Activated T-helper 2 cell treated with anti-CD3 and anti-CD28 coated beads, Interferon-gamma antibody, Interleukin-2, Interleukin-4, amounts not matched to agents 10 μg/mL and 5 μg/mL and 100 μg/mL, durations not matched to agents 14 hours and 24 hours and 36 hours (primary cell): ENCODE measurements around the gene GSC. TPM values are rescaled to one million over a fixed set of nuclear protein-coding genes. Genes with fewer than 3 reads are reported as not detected.

Experiments used
- DNase-seq: peaks from one replicate; pipeline ENCODE4 v3.0.0; 2021; ENCODE audit warnings: low spot score
- H3K27ac Mint-ChIP-seq: one replicate; pipeline ENCODE4 v1.8.0; 2021; ENCODE audit warnings: mixed read lengths
- H3K27me3 Mint-ChIP-seq: one replicate; pipeline ENCODE4 v1.8.0; 2021; ENCODE audit warnings: low read depth, mixed read lengths
- H3K36me3 Mint-ChIP-seq: one replicate; pipeline ENCODE4 v1.8.0; 2021; ENCODE audit warnings: low read depth, mixed read lengths
- H3K4me1 Mint-ChIP-seq: one replicate; pipeline ENCODE4 v1.8.0; 2021; ENCODE audit warnings: low read depth, mixed read lengths
- H3K4me3 Mint-ChIP-seq: one replicate; pipeline ENCODE4 v1.8.0; 2021; ENCODE audit warnings: low read depth, mild to moderate bottlenecking, moderate library complexity, mixed read lengths
- H3K9me3 Mint-ChIP-seq: one replicate; pipeline ENCODE4 v1.8.0; 2021; ENCODE audit warnings: mixed read lengths
- intact Hi-C: fragments of 100-400 bp; cut with micrococcal nuclease; formaldehyde crosslinking; loops from one replicate; pipeline ENCODE4 v1.15.1; 2023
- total RNA-seq: library from RNA; stranded (reverse); gene quantifications from 2 replicates; pipeline ENCODE4 v1.2.3, GENCODE V29; 2022

GSC gene
- total RNA-seq, 1 donor from 2014 or later, result not detected

- Mint-ChIP-seq H3K4me1 (peaks cover 9% of the 10 kb centered on the region), H3K27me3 (peaks cover 77% of the 10 kb centered on the region), H3K36me3 (peaks cover 4% of the 10 kb centered on the region), H3K4me3 (peak overlapping the region; percentile 66), H3K9me3 (no peaks in the 10 kb centered on the region), H3K27ac (peak overlapping the region; percentile 14)
- intact Hi-C loops, result no loop called here
- peak; percentile 29 for DNase-seq
Measured at GRCh38 chr14:94768521-94769390, 1.2 kb downstream of the GSC start.

GRCh38 chr14:94768141-94768520, 1.8 kb downstream of the GSC start:
- Mint-ChIP-seq H3K4me3 (peak overlapping the region; percentile 53), H3K36me3 (peaks cover 4% of the 10 kb centered on the region), H3K27ac (no peak overlapping the region), H3K27me3 (peaks cover 77% of the 10 kb centered on the region), H3K9me3 (no peaks in the 10 kb centered on the region), H3K4me1 (peaks cover 9% of the 10 kb centered on the region)
- DNase-seq, result no peak
- intact Hi-C loops, result no loop called here

- Mint-ChIP-seq H3K36me3 (peaks cover 4% of the 10 kb centered on the region), H3K4me3 (no peak overlapping the region), H3K27me3 (peaks cover 78% of the 10 kb centered on the region), H3K27ac (no peak overlapping the region), H3K4me1 (peaks cover 9% of the 10 kb centered on the region), H3K9me3 (no peaks in the 10 kb centered on the region)
- DNase-seq, result no peak
- intact Hi-C loops, result no loop called here
Measured at GRCh38 chr14:94767321-94767878, 2.5 kb downstream of the GSC start.

- intact Hi-C loops, result no loop called here
- Mint-ChIP-seq H3K9me3 (no peaks in the 10 kb centered on the region), H3K4me1 (peaks cover 5% of the 10 kb centered on the region), H3K27me3 (peaks cover 66% of the 10 kb centered on the region), H3K4me3 (no peak overlapping the region), H3K36me3 (no peaks in the 10 kb centered on the region), H3K27ac (no peak overlapping the region)
- DNase-seq, result no peak
Measured at GRCh38 chr14:94764573-94764972, 5.3 kb downstream of the GSC start.

- H3K27me3 Mint-ChIP-seq, result peaks cover 51% of the 10 kb centered on the region
- DNase-seq, result no peak
- H3K4me3 Mint-ChIP-seq, result no peak overlapping the region
- H3K4me1 Mint-ChIP-seq, result no peaks in the 10 kb centered on the region
- no peaks in the 10 kb centered on the region for H3K36me3 Mint-ChIP-seq
- no peaks in the 10 kb centered on the region for H3K9me3 Mint-ChIP-seq
- no peak overlapping the region for H3K27ac Mint-ChIP-seq
- intact Hi-C loops, result no loop called here
Measured at GRCh38 chr14:94762431-94762830, 7.5 kb downstream of the GSC start.

- no peak for DNase-seq
- intact Hi-C loops, result no loop called here
- Mint-ChIP-seq H3K27ac (no peak overlapping the region), H3K36me3 (no peaks in the 10 kb centered on the region), H3K4me3 (no peak overlapping the region), H3K27me3 (peaks cover 46% of the 10 kb centered on the region), H3K9me3 (no peaks in the 10 kb centered on the region), H3K4me1 (no peaks in the 10 kb centered on the region)
Measured at GRCh38 chr14:94761997-94762377, 7.9 kb downstream of the GSC start.

- no peaks in the 10 kb centered on the region for H3K9me3 Mint-ChIP-seq
- H3K4me1 Mint-ChIP-seq, result no peaks in the 10 kb centered on the region
- intact Hi-C loops, result no loop called here
- H3K27ac Mint-ChIP-seq, result no peak overlapping the region
- peaks cover 42% of the 10 kb centered on the region for H3K27me3 Mint-ChIP-seq
- DNase-seq, result no peak
- no peak overlapping the region for H3K4me3 Mint-ChIP-seq
- H3K36me3 Mint-ChIP-seq, result no peaks in the 10 kb centered on the region
Measured at GRCh38 chr14:94761348-94761996, 8.4 kb downstream of the GSC start.

GRCh38 chr14:94756310-94756882, 13.5 kb downstream of the GSC start:
- no peak for DNase-seq
- intact Hi-C loops, result no loop called here
- Mint-ChIP-seq H3K27me3 (peaks cover 3% of the 10 kb centered on the region), H3K36me3 (no peaks in the 10 kb centered on the region), H3K4me1 (no peaks in the 10 kb centered on the region), H3K9me3 (no peaks in the 10 kb centered on the region), H3K4me3 (no peak overlapping the region), H3K27ac (no peak overlapping the region)

GRCh38 chr14:94754391-94754942, 15.4 kb downstream of the GSC start:
- Mint-ChIP-seq H3K4me3 (no peak overlapping the region), H3K36me3 (no peaks in the 10 kb centered on the region), H3K27ac (no peak overlapping the region), H3K27me3 (no peaks in the 10 kb centered on the region), H3K4me1 (no peaks in the 10 kb centered on the region), H3K9me3 (no peaks in the 10 kb centered on the region)
- no peak for DNase-seq
- intact Hi-C loops, result no loop called here

GRCh38 chr14:94752591-94753436, 17.1 kb downstream of the GSC start:
- H3K27me3 Mint-ChIP-seq, result peaks cover 1% of the 10 kb centered on the region
- no peaks in the 10 kb centered on the region for H3K4me1 Mint-ChIP-seq
- intact Hi-C loops, result no loop called here
- no peak for DNase-seq
- no peaks in the 10 kb centered on the region for H3K9me3 Mint-ChIP-seq
- no peaks in the 10 kb centered on the region for H3K36me3 Mint-ChIP-seq
- H3K4me3 Mint-ChIP-seq, result no peak overlapping the region
- H3K27ac Mint-ChIP-seq, result no peak overlapping the region

GRCh38 chr14:94751956-94752355, 18.0 kb downstream of the GSC start:
- intact Hi-C loops, result no loop called here
- peaks cover 1% of the 10 kb centered on the region for H3K27me3 Mint-ChIP-seq
- no peak overlapping the region for H3K4me3 Mint-ChIP-seq
- H3K9me3 Mint-ChIP-seq, result no peaks in the 10 kb centered on the region
- no peak overlapping the region for H3K27ac Mint-ChIP-seq
- no peaks in the 10 kb centered on the region for H3K36me3 Mint-ChIP-seq
- H3K4me1 Mint-ChIP-seq, result no peaks in the 10 kb centered on the region
- DNase-seq, result no peak

- no peak overlapping the region for H3K4me3 Mint-ChIP-seq
- no peaks in the 10 kb centered on the region for H3K36me3 Mint-ChIP-seq
- H3K4me1 Mint-ChIP-seq, result no peaks in the 10 kb centered on the region
- no peaks in the 10 kb centered on the region for H3K9me3 Mint-ChIP-seq
- peaks cover 1% of the 10 kb centered on the region for H3K27me3 Mint-ChIP-seq
- H3K27ac Mint-ChIP-seq, result no peak overlapping the region
- intact Hi-C loops, result no loop called here
- no peak for DNase-seq
Measured at GRCh38 chr14:94751321-94751720, 18.6 kb downstream of the GSC start.
